Activated CD4-positive, CD25-positive, alpha-beta regulatory T cell treated with anti-CD3 and anti-CD28 coated beads, Interleukin-2, amount 50 U/mL, for 24 hours (primary cell): ENCODE results near the gene RPL10.
A peak's percentile ranks its signal among the peaks of the same experiment; 100 is the strongest.

ENCODE experiments used
- ATAC-seq, 2 donors: fragments of 150-1000 bp; cut with Tn5 transposase; one replicate each; pipeline ENCODE4 v1.10.0; 2021; ENCODE audit warnings: mild to moderate bottlenecking in 1 of 2, moderate library complexity in 1 of 2

Gene RPL10

DNA sequence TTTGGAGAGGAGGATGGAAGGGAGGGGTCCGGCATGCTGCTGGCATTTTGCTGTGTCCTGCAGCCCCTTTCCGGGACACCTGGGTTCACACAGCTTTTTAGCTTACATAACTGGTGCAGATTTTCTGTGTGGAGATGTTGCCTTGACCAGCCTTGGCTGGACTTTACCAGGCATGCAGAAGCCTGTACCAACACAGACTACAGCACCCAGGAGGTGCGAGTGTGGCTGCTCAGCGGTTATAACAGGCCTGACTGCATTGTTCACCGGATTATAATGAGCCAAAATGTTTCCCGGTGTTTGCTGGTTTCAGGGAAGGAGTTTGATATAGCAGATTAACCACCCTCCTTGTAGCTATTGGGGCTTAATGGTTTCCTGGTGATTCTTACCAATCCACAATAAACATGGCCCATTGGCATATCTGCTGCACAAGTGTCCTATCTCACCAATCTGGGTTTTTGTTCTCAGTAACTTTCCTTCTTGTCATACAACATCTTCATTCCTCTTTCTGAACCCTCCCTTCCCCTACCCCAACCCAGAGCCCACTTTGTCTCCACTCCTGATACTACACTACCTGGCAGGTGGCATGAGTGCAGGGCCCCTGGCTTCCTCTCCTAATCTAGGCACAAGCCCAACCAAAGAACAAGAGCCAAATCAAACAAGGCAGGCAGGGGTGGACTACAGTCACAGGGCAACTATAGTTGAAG lies 3.9 kb downstream of the RPL10 start:
- no peak for ATAC-seq

DNA sequence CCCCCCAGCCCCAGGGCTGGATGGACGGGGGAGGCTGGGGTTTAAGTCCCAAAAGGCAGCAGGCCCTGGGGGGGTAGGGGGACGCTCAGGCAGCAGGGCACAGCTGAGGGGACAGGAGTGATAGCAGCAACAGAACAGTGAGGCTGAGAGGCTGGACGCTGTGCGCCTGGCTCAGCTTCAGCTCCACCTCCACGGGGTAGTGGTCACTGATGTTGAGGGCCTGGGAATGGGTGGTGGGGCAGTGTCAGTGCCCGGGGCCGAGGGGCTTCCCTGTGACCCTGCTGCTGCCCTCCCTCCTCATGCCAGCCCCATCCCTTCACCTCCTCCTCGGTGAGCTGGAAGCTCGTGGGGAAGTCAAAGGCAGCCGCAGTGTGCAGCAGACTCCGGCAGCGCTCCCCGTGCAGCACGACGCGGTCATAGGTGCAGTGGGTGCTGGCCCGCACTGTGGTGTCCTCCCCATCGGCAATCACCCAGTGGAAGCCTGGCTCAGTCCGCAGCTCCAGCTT lies 4.5 kb downstream of the RPL10 start:
- ATAC-seq, result no peak

DNA sequence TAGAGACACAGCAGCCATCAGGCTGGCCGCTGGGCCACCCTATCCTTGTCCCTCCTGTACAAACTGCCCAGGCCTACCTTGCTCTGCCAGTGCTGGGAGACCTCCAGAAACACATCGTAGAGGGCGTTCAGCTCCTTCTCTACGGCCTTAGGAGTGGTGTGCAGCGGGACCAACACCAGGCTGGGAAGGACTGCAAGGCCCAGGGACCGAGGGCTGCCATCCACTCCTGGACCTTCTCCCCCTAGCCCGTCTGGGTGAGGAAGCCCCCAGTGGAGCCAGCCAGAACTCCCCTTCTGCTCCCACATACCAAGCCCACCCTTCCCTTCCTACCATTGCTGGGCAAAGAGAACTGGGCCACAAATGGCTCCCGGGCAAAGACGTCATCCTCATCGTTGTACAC lies 5.0 kb downstream of the RPL10 start:
- ATAC-seq, result no peak

DNA sequence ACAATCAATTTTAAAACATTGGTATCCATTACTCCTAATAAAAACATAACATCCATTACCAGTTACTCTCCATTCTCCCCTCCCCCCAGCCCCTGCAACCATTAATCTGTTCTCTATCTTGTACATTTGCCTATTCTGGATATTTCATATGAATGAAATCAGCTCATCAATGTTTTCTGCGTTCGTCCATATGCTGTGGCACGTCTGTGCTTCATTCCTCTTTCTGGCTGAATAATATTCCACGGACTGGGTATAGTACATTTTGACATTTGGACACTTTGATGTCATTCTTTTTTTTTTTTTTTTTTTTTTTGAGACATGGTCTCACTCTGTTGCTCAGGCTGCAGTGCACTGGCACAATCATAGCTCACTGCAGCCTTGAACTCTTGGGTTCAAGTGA lies 5.7 kb downstream of the RPL10 start:
- no peak for ATAC-seq

DNA sequence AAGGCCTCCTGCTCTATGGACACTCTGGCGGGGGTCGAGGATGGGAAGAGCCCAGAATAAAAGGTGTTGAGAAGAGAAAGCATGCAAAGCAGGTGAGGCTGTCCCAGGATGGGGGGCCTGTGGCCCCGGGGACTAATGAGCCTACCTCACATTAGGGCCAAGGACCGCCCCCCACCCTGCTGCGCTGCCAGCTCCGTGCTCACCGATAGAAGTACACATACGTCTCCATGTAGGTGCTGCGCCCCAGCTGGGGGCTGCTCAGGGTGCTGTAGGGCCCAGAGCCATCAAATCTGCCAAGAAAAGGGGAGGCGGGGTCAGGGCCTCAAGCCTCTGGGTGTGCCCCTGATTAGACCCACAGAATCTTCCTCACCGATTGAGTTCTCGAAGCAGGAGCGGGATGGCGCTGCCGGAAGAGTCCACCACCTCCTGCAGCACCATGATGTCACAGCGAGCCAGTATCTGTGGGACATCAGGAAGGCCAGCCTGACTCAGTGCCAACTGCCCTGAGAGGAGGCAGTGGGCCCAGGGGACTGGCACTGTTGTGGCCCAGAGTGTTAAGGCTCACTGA lies 6.5 kb downstream of the RPL10 start:
- no peak for ATAC-seq

DNA sequence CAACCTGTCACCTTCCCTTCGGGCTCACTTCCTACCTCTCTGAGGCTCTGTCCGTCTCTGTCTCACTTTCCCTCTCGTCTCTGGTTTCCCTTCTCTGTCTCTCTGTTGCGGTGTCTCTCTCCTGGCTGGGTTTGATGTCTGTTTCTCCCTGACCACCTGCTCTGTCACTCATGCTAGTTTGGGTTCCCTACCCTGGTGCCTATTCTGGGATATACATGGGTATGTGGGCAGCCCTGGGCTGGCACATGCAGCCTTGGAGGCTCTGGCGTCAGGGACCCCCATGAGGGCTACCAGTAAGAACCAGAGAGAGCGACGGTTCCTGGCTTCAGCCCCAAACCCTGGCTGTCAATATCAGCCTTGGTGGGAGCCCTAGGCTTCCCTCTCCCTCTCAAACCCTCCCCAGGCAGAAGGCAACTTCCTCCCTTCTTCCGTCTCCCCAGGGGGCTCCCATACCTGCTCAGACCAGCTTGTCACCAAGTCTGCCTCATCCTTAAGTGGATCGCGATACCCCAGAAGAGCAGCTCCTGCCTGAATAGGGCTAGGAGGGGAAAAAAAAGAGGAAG lies 10.6 kb downstream of the RPL10 start:
- ATAC-seq, result no peak

DNA sequence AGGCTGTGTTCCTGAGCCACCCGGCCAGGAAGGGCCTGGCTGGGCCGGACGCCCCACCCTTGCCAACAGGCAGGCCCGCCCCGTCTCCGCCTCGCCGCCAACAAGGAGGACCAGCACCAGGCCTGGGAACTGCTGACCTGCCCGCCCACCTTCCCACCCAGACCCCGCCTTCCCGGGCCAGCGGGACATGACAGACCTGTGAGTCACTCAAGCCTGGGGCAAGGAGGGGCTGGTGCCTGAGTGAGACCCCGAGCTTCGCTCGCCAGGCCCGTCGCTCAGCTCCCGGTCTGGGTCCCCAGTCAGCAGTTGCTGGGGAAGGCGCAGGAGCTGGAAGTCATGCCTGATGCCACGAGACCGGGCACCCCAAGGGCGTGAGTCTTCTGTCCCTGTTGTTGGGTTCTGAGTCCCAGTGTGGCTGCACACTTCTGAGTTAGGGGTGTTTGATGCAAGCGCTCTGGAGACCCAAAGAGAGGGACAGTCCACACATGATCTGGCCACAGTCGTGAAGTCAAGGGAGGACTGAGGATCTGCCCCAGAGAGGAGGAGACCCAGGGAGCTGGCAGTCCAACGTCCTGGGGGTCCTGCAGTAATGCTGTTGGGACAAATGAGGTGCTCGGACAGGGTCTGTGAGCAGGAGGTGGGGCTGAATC lies 11.2 kb downstream of the RPL10 start, which contains the start of gene DNASE1L1:
DNASE1L1 (minus strand) TSS at position 33 of the 650 bp plus-strand sequence. CDS start 3,686 bp downstream, outside the sequence.
- ATAC-seq, result no peak

DNA sequence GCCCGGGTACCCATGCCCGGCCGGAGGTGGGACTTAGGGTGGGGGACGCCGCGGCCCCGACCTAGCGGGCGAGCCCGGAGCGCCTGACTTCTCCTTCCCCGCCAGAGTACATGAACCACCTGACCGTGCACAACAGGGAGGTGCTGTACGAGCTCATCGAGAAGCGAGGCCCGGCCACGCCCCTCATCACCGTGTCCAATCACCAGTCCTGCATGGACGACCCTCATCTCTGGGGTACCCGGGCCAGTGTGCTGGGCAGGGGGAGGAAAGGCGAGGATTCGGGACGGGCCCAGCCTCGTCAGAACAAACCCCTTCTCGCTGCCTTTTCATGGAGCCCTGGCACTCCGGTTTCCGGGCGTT lies 13.8 kb downstream of the RPL10 start:
- ATAC-seq, result peak; percentile 78 to 88

DNA sequence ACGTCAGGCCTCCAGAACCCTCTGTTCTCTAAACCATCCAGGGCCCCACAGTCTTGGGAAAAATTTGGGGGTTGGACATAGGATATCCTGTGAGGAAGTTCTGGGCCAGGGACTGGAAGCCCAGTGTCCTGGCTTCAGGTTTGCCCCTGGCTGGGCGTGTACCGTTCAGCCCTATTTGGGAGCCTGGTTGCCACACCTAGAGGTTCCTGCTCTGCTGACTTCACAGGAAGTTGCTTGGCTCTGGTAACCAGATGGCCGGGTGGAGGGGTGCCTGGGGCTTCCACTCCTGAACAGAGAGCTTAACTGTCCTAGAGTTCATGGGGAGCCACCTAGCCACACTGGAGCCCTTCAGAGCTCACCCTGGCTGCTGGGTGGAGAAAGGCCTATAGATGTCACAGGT lies 14.3 kb downstream of the RPL10 start:
- peak; percentile 15 to 34 for ATAC-seq

DNA sequence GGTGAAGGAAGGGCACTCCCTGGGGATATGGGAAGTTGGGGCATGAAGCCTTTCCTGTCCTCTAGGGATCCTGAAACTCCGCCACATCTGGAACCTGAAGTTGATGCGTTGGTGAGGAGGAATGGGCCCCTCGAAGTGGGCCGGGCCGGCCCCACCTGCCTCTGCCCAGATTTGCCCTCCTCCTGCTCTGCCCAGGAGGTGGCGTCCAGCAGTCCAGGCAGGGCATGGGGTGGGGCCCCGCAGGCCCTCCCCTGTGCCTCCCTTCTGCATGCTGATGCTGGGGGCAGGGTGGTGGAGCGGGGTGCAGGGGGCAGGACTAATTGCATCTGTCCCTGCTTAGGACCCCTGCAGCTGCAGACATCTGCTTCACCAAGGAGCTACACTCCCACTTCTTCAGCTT lies 15.0 kb downstream of the RPL10 start:
- ATAC-seq, result no peak

DNA sequence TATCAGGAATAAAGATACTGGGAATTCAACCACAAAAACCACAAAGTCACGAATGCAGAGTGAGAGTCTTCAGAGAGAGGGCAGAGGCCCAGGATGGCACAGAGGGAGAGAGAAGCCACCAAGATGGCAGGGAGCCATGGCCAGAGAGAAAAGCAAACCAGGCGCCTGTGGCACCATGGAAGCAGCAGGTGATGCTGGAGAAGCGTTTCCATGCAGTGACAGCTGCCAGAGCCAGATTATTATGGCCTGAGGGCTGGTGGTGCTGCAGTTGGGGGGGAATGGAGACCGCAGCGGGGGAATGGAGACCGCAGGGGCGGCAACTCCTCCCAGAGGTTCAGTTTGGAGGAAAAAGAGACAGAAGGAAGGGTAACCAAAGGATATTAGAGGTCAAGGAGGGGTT lies 19.0 kb downstream of the RPL10 start:
- ATAC-seq, result no peak

DNA sequence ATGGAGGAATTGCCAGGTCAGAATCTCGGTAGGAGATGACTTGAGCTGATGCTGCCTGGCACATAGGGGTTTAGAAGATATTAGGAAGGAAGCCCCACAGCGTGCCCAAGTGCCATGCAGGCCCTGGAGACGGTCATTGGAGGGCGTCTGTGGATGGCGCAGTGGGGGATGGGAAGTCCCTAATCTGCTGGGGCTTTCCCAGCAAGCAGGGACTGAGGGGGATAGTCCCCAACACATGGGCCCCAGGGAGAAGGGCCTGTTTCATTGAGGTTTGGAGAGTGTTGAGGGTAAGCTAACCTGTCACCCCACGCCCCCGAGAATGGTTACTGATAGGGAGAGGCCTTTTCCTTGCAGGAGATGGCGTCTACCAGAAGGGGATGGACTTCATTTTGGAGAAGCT lies 21.0 kb downstream of the RPL10 start:
- ATAC-seq, result no peak

DNA sequence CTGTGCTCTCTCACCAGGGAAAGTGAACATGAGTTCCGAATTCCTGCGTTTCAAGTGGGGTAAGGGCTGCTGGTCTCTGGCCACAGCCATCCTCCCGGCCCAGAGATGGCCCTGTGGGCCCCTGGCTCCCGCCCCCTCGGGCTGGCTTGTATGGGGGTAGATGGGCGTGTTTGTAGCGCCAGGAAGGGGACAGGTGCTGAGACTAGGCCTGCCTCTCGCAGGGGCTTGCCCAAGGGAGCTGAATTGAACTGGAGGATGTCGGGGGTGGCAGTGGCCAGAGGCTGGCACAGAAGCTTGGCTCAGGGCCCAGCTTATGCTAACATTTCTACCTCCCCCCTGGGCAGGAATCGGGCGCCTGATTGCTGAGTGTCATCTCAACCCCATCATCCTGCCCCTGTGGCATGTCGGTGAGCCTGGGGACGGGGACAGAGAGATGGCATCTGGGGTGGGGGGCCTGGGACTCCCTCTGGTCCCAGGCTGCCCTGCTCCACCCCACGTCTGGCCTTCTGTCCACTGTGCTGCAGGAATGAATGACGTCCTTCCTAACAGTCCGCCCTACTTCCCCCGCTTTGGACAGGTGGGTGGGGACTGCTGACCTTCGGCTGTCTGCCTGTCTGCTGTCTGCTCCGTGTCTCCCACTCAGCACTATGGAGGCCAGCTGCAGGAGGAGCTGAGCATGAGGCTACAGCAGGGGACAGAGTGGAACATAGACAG lies 21.7 kb downstream of the RPL10 start:
- no peak for ATAC-seq

DNA sequence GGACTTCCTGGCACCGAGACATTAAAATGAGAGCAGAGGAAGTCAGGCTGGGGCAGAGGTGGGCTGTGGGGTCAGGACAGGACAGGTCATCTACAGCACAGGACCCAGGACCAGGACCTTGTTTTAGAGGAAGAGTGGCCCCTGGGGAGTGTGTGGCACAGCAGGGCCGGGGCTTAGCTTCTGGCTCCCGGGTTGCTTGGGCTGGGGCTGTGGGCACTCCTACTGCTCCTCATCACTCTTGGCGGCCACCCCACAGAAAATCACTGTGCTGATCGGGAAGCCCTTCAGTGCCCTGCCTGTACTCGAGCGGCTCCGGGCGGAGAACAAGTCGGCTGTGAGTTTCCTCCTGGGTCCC lies 22.2 kb downstream of the RPL10 start:
- ATAC-seq, result no peak

DNA sequence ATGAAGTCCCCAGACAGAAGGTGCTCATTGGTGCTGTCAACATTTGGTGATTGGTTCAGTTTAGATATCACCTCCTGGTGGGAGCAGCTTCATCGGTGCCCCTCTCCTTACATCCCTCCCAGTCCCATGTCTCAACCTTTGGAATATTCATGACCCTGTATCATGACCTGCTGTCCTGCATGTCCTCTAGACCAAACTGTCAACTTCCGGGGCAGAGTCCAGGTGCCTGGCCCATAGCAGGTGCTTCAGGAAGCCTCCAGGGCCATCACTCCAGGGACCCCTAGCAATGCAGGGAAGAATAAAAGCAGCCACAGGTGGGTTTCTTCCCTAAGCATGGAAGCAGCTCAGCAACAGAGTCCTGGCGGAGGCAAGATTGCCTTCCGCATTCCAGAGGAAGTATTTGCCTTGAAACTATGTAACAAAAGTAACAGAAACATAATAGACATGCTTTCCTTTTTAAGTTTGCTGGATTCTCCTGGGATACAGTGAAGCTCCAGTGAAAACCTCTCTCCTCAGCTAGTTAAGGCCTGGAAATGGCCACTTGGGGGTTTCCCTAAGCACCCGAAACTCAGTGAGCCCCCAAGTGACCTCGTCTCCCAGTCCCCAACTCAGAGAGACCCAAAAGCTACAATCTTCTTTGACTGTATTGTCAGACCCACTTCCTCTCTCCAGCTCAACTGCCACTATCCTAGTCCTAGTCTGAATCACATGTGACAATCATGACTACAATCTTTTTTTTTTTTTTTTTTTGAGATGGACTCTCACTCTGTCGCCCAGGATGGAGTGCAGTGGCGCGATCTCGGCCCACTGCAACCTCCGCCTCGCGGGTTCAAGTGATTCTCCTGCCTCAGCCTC lies 29.0 kb downstream of the RPL10 start:
- ATAC-seq, result no peak

DNA sequence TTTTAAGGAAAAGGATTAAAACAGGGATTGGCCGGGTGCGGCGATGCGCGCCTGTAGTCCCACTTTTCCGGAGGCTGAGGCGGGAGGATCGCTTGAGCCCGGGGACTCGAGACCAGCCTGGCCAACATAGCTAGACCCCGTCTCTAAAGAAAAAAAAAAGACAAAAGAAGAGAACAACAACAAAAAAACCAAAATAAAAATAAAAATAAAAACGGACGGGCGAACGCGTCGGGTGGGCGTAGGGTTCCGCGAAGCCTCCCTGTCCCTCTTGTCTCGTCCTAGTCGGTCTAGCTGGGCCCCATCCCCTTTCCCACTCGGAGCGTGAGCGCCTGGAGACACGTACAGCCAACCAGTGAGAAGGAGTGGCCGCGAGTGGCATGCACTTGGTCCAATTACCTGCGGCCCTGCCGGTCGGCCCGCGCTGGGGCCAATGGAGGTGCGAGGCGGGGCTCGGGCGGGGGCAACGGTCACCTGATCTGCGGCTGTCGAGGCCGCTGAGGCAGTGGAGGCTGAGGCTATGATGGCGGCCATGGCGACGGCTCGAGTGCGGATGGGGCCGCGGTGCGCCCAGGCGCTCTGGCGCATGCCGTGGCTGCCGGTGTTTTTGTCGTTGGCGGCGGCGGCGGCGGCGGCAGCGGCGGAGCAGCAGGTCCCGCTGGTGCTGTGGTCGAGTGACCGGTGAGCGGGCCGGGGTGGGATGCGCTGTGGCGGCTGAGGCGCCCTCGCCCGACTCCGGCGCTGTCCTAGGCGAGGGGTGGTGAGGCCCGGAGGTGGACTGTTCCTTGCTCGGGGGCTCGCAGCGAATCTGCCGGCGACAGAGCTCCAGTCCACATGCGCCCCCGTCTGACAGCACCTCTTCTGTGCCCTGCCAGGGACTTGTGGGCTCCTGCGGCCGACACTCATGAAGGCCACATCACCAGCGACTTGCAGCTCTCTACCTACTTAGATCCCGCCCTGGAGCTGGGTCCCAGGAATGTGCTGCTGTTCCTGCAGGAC lies 30.3 kb downstream of the RPL10 start, which contains the start of gene ATP6AP1:
ATP6AP1 (plus strand) TSS at position 502 of the 996 bp plus-strand sequence; CDS start at position 518, 16 bp downstream.
- peak; percentile 99 to 100 for ATAC-seq

DNA sequence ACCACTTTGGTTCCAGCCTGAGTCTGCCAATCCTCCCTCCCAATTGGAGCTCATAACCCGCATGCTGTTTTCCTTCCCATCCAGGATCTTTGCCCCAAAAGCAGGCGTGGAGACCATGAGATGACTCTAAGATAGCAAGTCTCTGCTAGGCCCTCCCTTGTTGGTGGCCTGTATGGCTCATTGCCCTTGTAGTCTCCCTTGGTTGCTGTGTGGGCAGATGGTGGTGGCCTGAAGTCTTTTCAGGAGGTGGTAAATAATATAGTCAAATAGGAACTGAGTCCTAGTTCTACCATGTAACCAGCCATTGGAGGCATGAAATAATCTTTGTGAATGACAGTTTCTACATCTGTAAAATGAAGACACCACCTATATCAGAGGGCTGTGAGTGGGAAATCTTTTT lies 31.5 kb downstream of the RPL10 start:
- ATAC-seq, result no peak

DNA sequence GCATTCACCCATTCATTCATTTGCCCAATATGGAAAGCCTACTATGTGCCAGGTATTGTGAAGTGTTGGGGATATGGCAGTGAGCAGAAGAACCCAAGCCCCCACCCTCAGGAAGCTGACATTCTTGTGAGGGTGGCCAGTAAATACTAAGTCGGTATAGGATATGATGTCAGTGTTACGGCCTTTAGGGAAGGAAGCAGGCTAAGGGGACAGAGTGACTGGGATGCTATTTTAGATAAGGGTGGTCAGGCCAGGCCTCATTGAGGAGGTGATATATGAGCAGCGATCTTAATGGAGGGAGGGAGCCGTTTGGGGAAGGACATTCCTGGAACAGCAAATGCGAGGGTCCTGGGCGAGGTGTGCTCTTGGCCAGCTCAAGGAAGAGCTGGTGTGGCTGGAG lies 32.3 kb downstream of the RPL10 start:
- ATAC-seq, result no peak

DNA sequence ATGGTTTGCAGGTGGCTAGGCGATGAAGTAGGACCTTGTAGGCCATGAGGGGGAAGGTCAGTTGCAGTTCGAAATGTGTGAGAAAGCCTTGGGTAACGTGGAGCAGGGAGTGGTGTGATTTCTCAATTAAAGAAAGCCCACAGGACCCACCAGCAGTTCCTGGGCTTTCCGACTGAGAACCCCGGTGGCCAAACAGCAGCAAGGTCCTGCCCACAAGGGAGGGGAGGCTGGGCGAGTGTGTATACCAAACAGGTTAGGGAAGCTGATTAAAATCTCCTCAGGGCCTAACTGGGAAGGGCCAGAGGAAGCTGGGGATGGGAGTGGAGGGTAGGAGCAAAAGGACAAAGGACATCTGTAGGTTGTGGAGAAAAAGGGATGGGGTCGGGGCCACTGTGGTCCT lies 32.7 kb downstream of the RPL10 start:
- no peak for ATAC-seq

DNA sequence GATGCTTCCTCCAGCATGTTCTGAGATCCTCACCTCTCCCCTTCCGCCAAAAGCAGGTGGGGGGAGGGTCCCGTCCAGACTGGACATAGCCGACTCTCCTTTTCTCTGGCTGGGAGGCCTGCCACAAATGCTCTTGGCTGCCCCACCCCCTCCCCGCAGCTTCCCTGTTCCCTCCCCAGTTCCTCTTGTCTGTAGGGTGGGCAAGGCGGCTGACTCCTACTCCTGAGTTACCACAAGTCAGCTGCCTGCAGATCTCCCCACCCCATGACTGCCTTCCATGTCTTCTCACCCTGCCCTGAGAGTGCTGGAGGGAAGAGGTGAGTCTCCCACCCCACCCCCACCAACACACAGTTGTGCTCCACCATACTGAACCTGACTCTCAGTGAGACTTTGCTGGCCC lies 33.2 kb downstream of the RPL10 start:
- ATAC-seq, result no peak

DNA sequence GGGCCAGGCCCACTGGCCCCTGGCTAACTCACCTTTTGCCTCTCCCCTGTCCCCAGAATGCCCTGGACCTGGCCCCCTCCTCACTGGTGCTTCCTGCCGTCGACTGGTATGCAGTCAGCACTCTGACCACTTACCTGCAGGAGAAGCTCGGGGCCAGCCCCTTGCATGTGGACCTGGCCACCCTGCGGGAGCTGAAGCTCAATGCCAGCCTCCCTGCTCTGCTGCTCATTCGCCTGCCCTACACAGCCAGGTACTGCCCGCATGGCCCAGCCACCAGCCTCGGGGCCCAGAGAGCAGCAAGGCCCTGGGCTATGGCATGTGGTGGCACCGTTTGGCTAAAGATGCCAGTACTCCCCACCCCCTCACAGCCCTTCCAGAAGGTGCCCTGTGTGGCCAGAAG lies 34.0 kb downstream of the RPL10 start:
- no peak for ATAC-seq
